ENCODE measurements around the gene TSN. TPM values are rescaled to one million over a fixed set of nuclear protein-coding genes. Genes with fewer than 3 reads are reported as not detected.

TSN gene
- total RNA-seq, 1 donor from 2014 or later = 54.3 TPM

GRCh38 chr2:121776361-121776760, 20.9 kb downstream of the TSN start:
- H3K27me3 ChIP-seq (ENCODE audit: control insufficient read depth in 3 of 3, insufficient read depth in 3 of 3, low read length in 3 of 3) = no peaks in the 10 kb centered on the region
- no peak overlapping the region for H3K4me3 ChIP-seq (ENCODE audit: low read length in 3 of 3)
- H3K27ac ChIP-seq (ENCODE audit: low read depth, low read length) = no peak overlapping the region
- no peaks in the 10 kb centered on the region for H3K4me1 ChIP-seq (ENCODE audit: control insufficient read depth in 3 of 3, insufficient read depth in 3 of 3, low read length in 3 of 3)
- peaks cover 0 to 3% (median 0%) of the 10 kb centered on the region in 3 donors for H3K36me3 ChIP-seq (ENCODE audit: control insufficient read depth in 3 of 3, insufficient read depth in 3 of 3, low read length in 3 of 3)
- no peak overlapping the region for H3K9ac ChIP-seq (ENCODE audit: low read depth in 1 of 3, low read length in 3 of 3)
- no peaks in the 10 kb centered on the region for H3K9me3 ChIP-seq (ENCODE audit: control insufficient read depth in 3 of 3, low read length in 3 of 3)

- no peak overlapping the region for H3K9ac ChIP-seq (ENCODE audit: low read depth in 1 of 3, low read length in 3 of 3)
- H3K9me3 ChIP-seq (ENCODE audit: control insufficient read depth in 3 of 3, low read length in 3 of 3) = no peaks in the 10 kb centered on the region
- no peaks in the 10 kb centered on the region for H3K4me1 ChIP-seq (ENCODE audit: control insufficient read depth in 3 of 3, insufficient read depth in 3 of 3, low read length in 3 of 3)
- H3K27ac ChIP-seq (ENCODE audit: low read depth, low read length) = no peak overlapping the region
- H3K36me3 ChIP-seq (ENCODE audit: control insufficient read depth in 3 of 3, insufficient read depth in 3 of 3, low read length in 3 of 3) = peaks cover 0 to under 1% (median 0%) of the 10 kb centered on the region in 3 donors
- H3K4me3 ChIP-seq (ENCODE audit: low read length in 3 of 3) = no peak overlapping the region
- H3K27me3 ChIP-seq (ENCODE audit: control insufficient read depth in 3 of 3, insufficient read depth in 3 of 3, low read length in 3 of 3) = no peaks in the 10 kb centered on the region
Measured at GRCh38 chr2:121776885-121777698, 21.6 kb downstream of the TSN start.

GRCh38 chr2:121777699-121778058, 22.2 kb downstream of the TSN start:
- Histone ChIP-seq H3K4me1 (ENCODE audit: control insufficient read depth in 3 of 3, insufficient read depth in 3 of 3, low read length in 3 of 3) (no peaks in the 10 kb centered on the region), H3K36me3 (ENCODE audit: control insufficient read depth in 3 of 3, insufficient read depth in 3 of 3, low read length in 3 of 3) (no peaks in the 10 kb centered on the region), H3K9me3 (ENCODE audit: control insufficient read depth in 3 of 3, low read length in 3 of 3) (no peaks in the 10 kb centered on the region), H3K4me3 (ENCODE audit: low read length in 3 of 3) (no peak overlapping the region), H3K27ac (ENCODE audit: low read depth, low read length) (no peak overlapping the region), H3K9ac (ENCODE audit: low read depth in 1 of 3, low read length in 3 of 3) (no peak overlapping the region), H3K27me3 (ENCODE audit: control insufficient read depth in 3 of 3, insufficient read depth in 3 of 3, low read length in 3 of 3) (no peaks in the 10 kb centered on the region)

GRCh38 chr2:121778741-121779487, 23.5 kb downstream of the TSN start:
- no peaks in the 10 kb centered on the region for H3K9me3 ChIP-seq (ENCODE audit: control insufficient read depth in 3 of 3, low read length in 3 of 3)

GRCh38 chr2:121783180-121783579, 27.7 kb downstream of the TSN start:
- Histone ChIP-seq H3K27me3 (ENCODE audit: control insufficient read depth in 3 of 3, insufficient read depth in 3 of 3, low read length in 3 of 3) (no peaks in the 10 kb centered on the region), H3K36me3 (ENCODE audit: control insufficient read depth in 3 of 3, insufficient read depth in 3 of 3, low read length in 3 of 3) (no peaks in the 10 kb centered on the region), H3K9ac (ENCODE audit: low read depth in 1 of 3, low read length in 3 of 3) (no peak overlapping the region), H3K4me1 (ENCODE audit: control insufficient read depth in 3 of 3, insufficient read depth in 3 of 3, low read length in 3 of 3) (no peaks in the 10 kb centered on the region), H3K9me3 (ENCODE audit: control insufficient read depth in 3 of 3, low read length in 3 of 3) (no peaks in the 10 kb centered on the region), H3K27ac (ENCODE audit: low read depth, low read length) (no peak overlapping the region), H3K4me3 (ENCODE audit: low read length in 3 of 3) (no peak overlapping the region)

More at GRCh38 chr2:121778741-121779487, 23.5 kb downstream of the TSN start:
- Histone ChIP-seq H3K36me3 (ENCODE audit: control insufficient read depth in 3 of 3, insufficient read depth in 3 of 3, low read length in 3 of 3) (no peaks in the 10 kb centered on the region), H3K27me3 (ENCODE audit: control insufficient read depth in 3 of 3, insufficient read depth in 3 of 3, low read length in 3 of 3) (no peaks in the 10 kb centered on the region), H3K9ac (ENCODE audit: low read depth in 1 of 3, low read length in 3 of 3) (no peak overlapping the region), H3K4me3 (ENCODE audit: low read length in 3 of 3) (no peak overlapping the region), H3K27ac (ENCODE audit: low read depth, low read length) (no peak overlapping the region), H3K4me1 (ENCODE audit: control insufficient read depth in 3 of 3, insufficient read depth in 3 of 3, low read length in 3 of 3) (no peaks in the 10 kb centered on the region)

GRCh38 chr2:121788685-121789084, 33.2 kb downstream of the TSN start:
- Histone ChIP-seq H3K9ac (ENCODE audit: low read depth in 1 of 3, low read length in 3 of 3) (no peak overlapping the region), H3K36me3 (ENCODE audit: control insufficient read depth in 3 of 3, insufficient read depth in 3 of 3, low read length in 3 of 3) (no peaks in the 10 kb centered on the region), H3K4me1 (ENCODE audit: control insufficient read depth in 3 of 3, insufficient read depth in 3 of 3, low read length in 3 of 3) (no peaks in the 10 kb centered on the region), H3K4me3 (ENCODE audit: low read length in 3 of 3) (no peak overlapping the region), H3K9me3 (ENCODE audit: control insufficient read depth in 3 of 3, low read length in 3 of 3) (peaks cover 0 to 4% (median 2%) of the 10 kb centered on the region in 3 donors), H3K27me3 (ENCODE audit: control insufficient read depth in 3 of 3, insufficient read depth in 3 of 3, low read length in 3 of 3) (no peaks in the 10 kb centered on the region), H3K27ac (ENCODE audit: low read depth, low read length) (no peak overlapping the region)

GRCh38 chr2:121790276-121790956, 35.0 kb downstream of the TSN start:
- H3K27ac ChIP-seq (ENCODE audit: low read depth, low read length) = no peak overlapping the region
- H3K4me3 ChIP-seq (ENCODE audit: low read length in 3 of 3) = no peak overlapping the region
- H3K9ac ChIP-seq (ENCODE audit: low read depth in 1 of 3, low read length in 3 of 3) = no peak overlapping the region
- no peaks in the 10 kb centered on the region for H3K4me1 ChIP-seq (ENCODE audit: control insufficient read depth in 3 of 3, insufficient read depth in 3 of 3, low read length in 3 of 3)
- H3K27me3 ChIP-seq (ENCODE audit: control insufficient read depth in 3 of 3, insufficient read depth in 3 of 3, low read length in 3 of 3) = no peaks in the 10 kb centered on the region
- no peaks in the 10 kb centered on the region for H3K36me3 ChIP-seq (ENCODE audit: control insufficient read depth in 3 of 3, insufficient read depth in 3 of 3, low read length in 3 of 3)
- peaks cover 0 to 4% (median 2%) of the 10 kb centered on the region in 3 donors for H3K9me3 ChIP-seq (ENCODE audit: control insufficient read depth in 3 of 3, low read length in 3 of 3)

GRCh38 chr2:121791290-121791689, 35.8 kb downstream of the TSN start:
- Histone ChIP-seq H3K27ac (ENCODE audit: low read depth, low read length) (no peak overlapping the region), H3K9me3 (ENCODE audit: control insufficient read depth in 3 of 3, low read length in 3 of 3) (peaks cover 0 to 4% (median 2%) of the 10 kb centered on the region in 3 donors), H3K9ac (ENCODE audit: low read depth in 1 of 3, low read length in 3 of 3) (no peak overlapping the region), H3K4me3 (ENCODE audit: low read length in 3 of 3) (no peak overlapping the region), H3K27me3 (ENCODE audit: control insufficient read depth in 3 of 3, insufficient read depth in 3 of 3, low read length in 3 of 3) (no peaks in the 10 kb centered on the region), H3K4me1 (ENCODE audit: control insufficient read depth in 3 of 3, insufficient read depth in 3 of 3, low read length in 3 of 3) (no peaks in the 10 kb centered on the region), H3K36me3 (ENCODE audit: control insufficient read depth in 3 of 3, insufficient read depth in 3 of 3, low read length in 3 of 3) (no peaks in the 10 kb centered on the region)

- Histone ChIP-seq H3K4me1 (ENCODE audit: control insufficient read depth in 3 of 3, insufficient read depth in 3 of 3, low read length in 3 of 3) (no peaks in the 10 kb centered on the region), H3K9me3 (ENCODE audit: control insufficient read depth in 3 of 3, low read length in 3 of 3) (peaks cover 0 to 4% (median 2%) of the 10 kb centered on the region in 3 donors), H3K9ac (ENCODE audit: low read depth in 1 of 3, low read length in 3 of 3) (no peak overlapping the region), H3K27me3 (ENCODE audit: control insufficient read depth in 3 of 3, insufficient read depth in 3 of 3, low read length in 3 of 3) (no peaks in the 10 kb centered on the region), H3K36me3 (ENCODE audit: control insufficient read depth in 3 of 3, insufficient read depth in 3 of 3, low read length in 3 of 3) (no peaks in the 10 kb centered on the region), H3K4me3 (ENCODE audit: low read length in 3 of 3) (no peak overlapping the region), H3K27ac (ENCODE audit: low read depth, low read length) (no peak overlapping the region)
Measured at GRCh38 chr2:121791801-121792221, 36.4 kb downstream of the TSN start.

GRCh38 chr2:121793816-121794215, 38.4 kb downstream of the TSN start:
- H3K27ac ChIP-seq (ENCODE audit: low read depth, low read length) = no peak overlapping the region
- H3K27me3 ChIP-seq (ENCODE audit: control insufficient read depth in 3 of 3, insufficient read depth in 3 of 3, low read length in 3 of 3) = no peaks in the 10 kb centered on the region
- H3K36me3 ChIP-seq (ENCODE audit: control insufficient read depth in 3 of 3, insufficient read depth in 3 of 3, low read length in 3 of 3) = no peaks in the 10 kb centered on the region
- H3K9me3 ChIP-seq (ENCODE audit: control insufficient read depth in 3 of 3, low read length in 3 of 3) = peaks cover 0 to 2% (median 1%) of the 10 kb centered on the region in 3 donors
- H3K9ac ChIP-seq (ENCODE audit: low read depth in 1 of 3, low read length in 3 of 3) = no peak overlapping the region
- no peak overlapping the region for H3K4me3 ChIP-seq (ENCODE audit: low read length in 3 of 3)
- H3K4me1 ChIP-seq (ENCODE audit: control insufficient read depth in 3 of 3, insufficient read depth in 3 of 3, low read length in 3 of 3) = no peaks in the 10 kb centered on the region
